Endothelial cell of umbilical vein (primary cell): Measurements from ENCODE around the gene OR10A6. TPM values are rescaled to one million over a fixed set of nuclear protein-coding genes. Genes with fewer than 3 reads are reported as not detected.

Experiments used
- BruUV-seq: library from RNA; stranded (reverse); fragments of 400-500 nt; replicated peaks from 2 replicates; lab custom pipeline; 2021; lab: Mats Ljungman, UMichigan
- CTCF ChIA-PET: fragments of 300-600, 350-600 bp; sonication (Branson Sonifier 250); formaldehyde crosslinking; loops from one replicate; lab custom pipeline; 2021; ENCODE audit warnings: antibody characterized with exemption, inconsistent platforms; lab: Charles Lee
- POLR2A ChIA-PET: fragments of 300-600, 350-600 bp; sonication (Branson Sonifier 250); formaldehyde crosslinking; loops from one replicate; lab custom pipeline; 2021; ENCODE audit warnings: antibody characterized with exemption, inconsistent platforms; lab: Charles Lee
- DNase-seq: peaks from one replicate; pipeline ENCODE4 v3.0.0-alpha.2; 2011; ENCODE audit warnings: low read depth, low spot score
- FAIRE-seq: peaks from 2 replicates; lab custom pipeline; 2011; peaks lifted over from hg19 to GRCh38; lab: Jason Lieb, UNC
- H2AFZ ChIP-seq: 2 replicates; pipeline ENCODE4 v1.6.0; 2012; ENCODE audit warnings: low read depth, low read length, control low read depth, inconsistent platforms
- H3K27ac ChIP-seq: 2 replicates; pipeline ENCODE4 v1.5.1; 2011; ENCODE audit warnings: low read depth, mild to moderate bottlenecking, control low read depth, low read length, moderate library complexity; ENCODE audit not compliant: insufficient read depth
- H3K27me3 ChIP-seq, 2 experiments: 2 replicates each; pipeline versions ENCODE4 v1.6.0 to v1.6.1; 2011; ENCODE audit warnings: low read length in 2 of 2, mixed read lengths in 1 of 2; ENCODE audit not compliant: control insufficient read depth in 2 of 2, insufficient read depth in 2 of 2
- H3K36me3 ChIP-seq, 2 experiments: 2 replicates in 1 of 2; 3 replicates in 1 of 2; pipeline ENCODE4 v1.5.1; 2011; ENCODE audit warnings: low read length in 2 of 2, mild to moderate bottlenecking in 1 of 2, moderate library complexity in 1 of 2; ENCODE audit not compliant: control insufficient read depth in 2 of 2, insufficient read depth in 2 of 2; ENCODE audit errors: extremely low read depth in 1 of 2
- H3K4me1 ChIP-seq: 3 replicates; pipeline ENCODE4 v1.5.1; 2011; ENCODE audit warnings: mild to moderate bottlenecking, low read length; ENCODE audit not compliant: control insufficient read depth, insufficient read depth; ENCODE audit errors: extremely low read depth
- H3K4me2 ChIP-seq: 2 replicates; pipeline ENCODE4 v1.6.1; 2011; ENCODE audit warnings: low read length, control low read depth, mixed read lengths; ENCODE audit not compliant: insufficient read depth
- H3K4me3 ChIP-seq, 3 experiments: fragments of 200-600 bp in 1 of 3; sonication (generic), shearing (Covaris generic) in 1 of 3; replicated peaks in 1 of 3; 2 replicates each; pipeline ENCODE4 v1.5.1; 2011 to 2016; ENCODE audit warnings: control low read depth in 3 of 3, low read length in 3 of 3, mild to moderate bottlenecking in 2 of 3, inconsistent platforms in 1 of 3, low read depth in 1 of 3, moderate library complexity in 1 of 3; ENCODE audit not compliant: insufficient read depth in 1 of 3
- H3K79me2 ChIP-seq: 2 replicates; pipeline ENCODE4 v1.6.0; 2012; ENCODE audit warnings: low read length, inconsistent platforms; ENCODE audit not compliant: control insufficient read depth, insufficient read depth
- H3K9ac ChIP-seq: replicated peaks from 2 replicates; pipeline ENCODE3; 2011; ENCODE audit warnings: low read length, control low read depth; ENCODE audit not compliant: insufficient read depth; ENCODE audit errors: extremely low read depth
- H3K9me1 ChIP-seq: replicated peaks from 3 replicates; pipeline ENCODE4 v1.6.0; 2011; ENCODE audit warnings: mild to moderate bottlenecking, low read length; ENCODE audit not compliant: control insufficient read depth, insufficient read depth; ENCODE audit errors: extremely low read depth
- H3K9me3 ChIP-seq: replicated peaks from 2 replicates; pipeline ENCODE4 v1.5.1; 2012; ENCODE audit warnings: low read length, inconsistent platforms; ENCODE audit not compliant: control insufficient read depth, insufficient read depth
- H4K20me1 ChIP-seq: replicated peaks from 2 replicates; pipeline ENCODE3; 2011; ENCODE audit warnings: mild to moderate bottlenecking, low read length; ENCODE audit not compliant: control insufficient read depth, insufficient read depth; ENCODE audit errors: extremely low read depth
- CTCF ChIP-seq, 2 donors: IDR thresholded peaks; 1 replicate in 1 of 2; 2 replicates in 1 of 2; pipeline ENCODE4 v1.5.1; 2011; ENCODE audit warnings: low read length in 2 of 2, mild to moderate bottlenecking in 2 of 2, moderate library complexity in 2 of 2, control low read depth in 1 of 2, inconsistent platforms in 1 of 2, low read depth in 1 of 2; ENCODE audit not compliant: insufficient read depth in 1 of 2; ENCODE audit errors: extremely low read depth in 1 of 2
- EZH2 ChIP-seq: IDR thresholded peaks from 2 replicates; pipeline ENCODE4 v1.6.1; 2012; ENCODE audit warnings: borderline replicate concordance, low read depth, mild to moderate bottlenecking, moderate library complexity, low read length, inconsistent platforms; ENCODE audit not compliant: severe bottlenecking
- FOS ChIP-seq: IDR thresholded peaks from 2 replicates; pipeline ENCODE4 v1.6.1; 2011; ENCODE audit warnings: mild to moderate bottlenecking, low read length, moderate library complexity, borderline replicate concordance; ENCODE audit not compliant: insufficient read depth
- GATA2 ChIP-seq: IDR thresholded peaks from 2 replicates; pipeline ENCODE4 v1.7.0; 2011; ENCODE audit warnings: low read depth, mild to moderate bottlenecking, moderate library complexity, mixed read lengths, low read length; ENCODE audit not compliant: insufficient read length, insufficient read depth
- JUN ChIP-seq: IDR thresholded peaks from 2 replicates; pipeline ENCODE4 v1.6.1; 2011; ENCODE audit warnings: borderline replicate concordance, low read depth; ENCODE audit not compliant: insufficient read length, insufficient read depth
- MAX ChIP-seq: IDR thresholded peaks from 2 replicates; pipeline ENCODE4 v1.6.1; 2011; ENCODE audit not compliant: insufficient read depth, insufficient read length
- MYC ChIP-seq: IDR thresholded peaks from one replicate; pipeline ENCODE4 v1.6.1; 2011; ENCODE audit warnings: mild to moderate bottlenecking, low read depth, low read length
- POLR2AphosphoS5 ChIP-seq: IDR thresholded peaks from 2 replicates; pipeline ENCODE4 v1.6.1; 2012; ENCODE audit warnings: low read depth, mild to moderate bottlenecking, control low read depth, low read length, moderate library complexity; ENCODE audit not compliant: insufficient read depth
- dilution Hi-C: fragments of 300-500 bp; cut with MboI; formaldehyde crosslinking; loops from one replicate; pipeline ENCODE4 v1.15.0; 2019; ENCODE audit warnings: low sequenced_read_pairs; ENCODE audit not compliant: extremely low pct_ligation_motif_present
- intact Hi-C: fragments of 100-400 bp; cut with micrococcal nuclease; formaldehyde crosslinking; loops from one replicate; pipeline ENCODE4 v1.10.0; 2022
- polyA plus RNA-seq, 4 experiments: library from polyadenylated mRNA; depleted of rRNA in 3 of 4; stranded (reverse) in 3 of 4; unstranded in 1 of 4; fragments of >200 nt; gene quantifications; 2 replicates each; pipeline versions ENCODE4 v1.2.1 to v1.2.3, GENCODE V29; 2011 to 2012; ENCODE audit warnings: missing spikeins in 1 of 4
- total RNA-seq: library from RNA; stranded (reverse); gene quantifications from 2 replicates; pipeline ENCODE4 v1.2.3, GENCODE V29; 2021

OR10A6 gene
- total and polyA plus RNA-seq, 2 donors (not counting 3 experiments of a cell fraction or from before 2014, with no cell fraction given): not detected

- intact Hi-C loops: loop anchor here (1.0 to 5.0 kb wide), 3 partner anchors 71 to 186 kb away; partner anchors contain the start of gene EIF3F
- H3K9me3 ChIP-seq: no peaks in the 10 kb centered on the region
- no peaks in the 10 kb centered on the region for H3K36me3 ChIP-seq
- H3K9ac ChIP-seq: no peak overlapping the region
- FAIRE-seq (no peak), DNase-seq (no peak)
- no peak for TF ChIP-seq POLR2AphosphoS5
- TF ChIP-seq MYC: no peak
- TF ChIP-seq FOS: no peak
- no peak for TF ChIP-seq JUN
- no peak overlapping the region for H3K27ac ChIP-seq
- no peaks in the 10 kb centered on the region for H3K4me1 ChIP-seq
- H3K4me2 ChIP-seq: no peak overlapping the region
- dilution Hi-C loops: no loop called here
- no peaks in the 10 kb centered on the region for H3K79me2 ChIP-seq
- H3K9me1 ChIP-seq: no peaks in the 10 kb centered on the region
- H2AFZ ChIP-seq: no peak overlapping the region
- H4K20me1 ChIP-seq: no peaks in the 10 kb centered on the region
- H3K4me3 ChIP-seq: no peak overlapping the region
- H3K27me3 ChIP-seq: peaks cover 2 to 8% of the 10 kb centered on the region in 2 experiments
- POLR2A ChIA-PET: no interaction called here
- CTCF ChIA-PET: interaction anchor here (1.2 to 7.9 kb wide), 5 partner anchors 69 to 214 kb away, joined by 3 to 109 read pairs (median 11); partner anchors contain the start of gene EIF3F
- no TSS peak for BruUV-seq
Measured at GRCh38 chr11:7905961-7906429, 25.1 kb downstream of the OR10A6 start.

- ChIA-PET POLR2A (no interaction called here), CTCF (interaction anchor here (0.6 to 7.9 kb wide), 16 partner anchors 10 to 214 kb away, joined by 3 to 109 read pairs (median 4); partner anchors contain the start of gene EIF3F)
- no peak for DNase-seq
- H3K4me2 ChIP-seq: no peak overlapping the region
- H3K4me1 ChIP-seq: no peaks in the 10 kb centered on the region
- no peaks in the 10 kb centered on the region for H3K9me3 ChIP-seq
- no peaks in the 10 kb centered on the region for H4K20me1 ChIP-seq
- no peak overlapping the region for H3K9ac ChIP-seq
- TSS peak; percentile 31 for BruUV-seq
- H3K4me3 ChIP-seq: no peak overlapping the region
- no peaks in the 10 kb centered on the region for H3K36me3 ChIP-seq
- no peaks in the 10 kb centered on the region for H3K9me1 ChIP-seq
- H2AFZ ChIP-seq: no peak overlapping the region
- TF ChIP-seq GATA2 (no peak), MAX (no peak), JUN (no peak), EZH2 (no peak), POLR2AphosphoS5 (no peak), FOS (no peak), MYC (no peak), CTCF (IDR thresholded peaks at IDR 0.05; ENCODE audit: extremely low read depth in 1 of 2, insufficient read depth in 1 of 2, low read depth in 1 of 2, low read length in 2 of 2) (no peak)
- no peak for FAIRE-seq
- H3K79me2 ChIP-seq: no peaks in the 10 kb centered on the region
- dilution Hi-C loops: no loop called here
- peaks cover 2 to 8% of the 10 kb centered on the region in 2 experiments for H3K27me3 ChIP-seq
- intact Hi-C loops: loop anchor here (1.0 to 5.0 kb wide), 3 partner anchors 71 to 187 kb away; partner anchors contain the start of gene EIF3F
- H3K27ac ChIP-seq: no peak overlapping the region
Measured at GRCh38 chr11:7905549-7905948, 25.5 kb downstream of the OR10A6 start.
